Measurements from ENCODE around the gene FAM171A2.
"Not testable (repeated sequence)": the region's sequence is repeated elsewhere in the genome, so short reads cannot be mapped to it uniquely, and the experiment has no call there.

FAM171A2 gene

DNA sequence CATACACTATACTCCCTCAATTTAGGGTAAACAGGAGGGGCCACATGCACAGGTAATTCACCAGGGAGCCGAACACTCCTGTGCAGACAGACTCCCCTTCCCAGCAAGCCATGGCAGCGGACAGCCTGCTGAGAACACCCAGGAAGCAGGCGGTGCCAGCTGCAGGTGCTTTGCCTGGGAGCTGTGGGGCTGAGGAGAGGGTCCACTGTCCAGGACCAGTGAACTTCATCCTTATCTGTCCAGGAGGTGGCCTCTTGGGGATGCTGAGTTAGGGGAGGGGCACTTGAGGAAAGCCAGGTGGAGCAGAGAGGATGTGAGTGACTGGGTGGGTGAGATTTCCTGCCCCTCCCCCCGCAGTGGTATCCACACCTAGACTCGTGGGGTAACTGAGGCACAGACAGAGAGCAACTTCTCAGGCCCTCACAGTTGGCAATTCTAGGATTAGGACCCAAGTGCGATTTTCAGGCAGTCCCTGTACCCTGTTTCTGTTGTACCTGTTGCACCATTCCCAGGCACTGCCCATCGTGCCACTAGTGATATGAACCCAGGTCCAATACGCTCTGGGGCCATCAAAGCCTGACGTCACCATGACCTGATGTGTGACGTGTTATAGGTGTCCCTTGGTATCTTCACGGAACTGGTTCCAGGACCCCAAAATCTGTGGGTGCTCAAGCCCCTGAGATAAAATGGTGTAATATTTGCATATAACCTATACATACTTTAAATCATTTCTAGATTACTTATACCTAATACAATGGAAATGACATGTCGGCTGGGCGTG lies 17.4 kb downstream of the FAM171A2 start:
- in situ Hi-C loops (cut with HindIII; ENCODE audit: low sequenced_read_pairs), result no loop called here
- no peak for DNase-seq (ENCODE audit: low read depth)
- TF ChIP-seq, protein P1, sequence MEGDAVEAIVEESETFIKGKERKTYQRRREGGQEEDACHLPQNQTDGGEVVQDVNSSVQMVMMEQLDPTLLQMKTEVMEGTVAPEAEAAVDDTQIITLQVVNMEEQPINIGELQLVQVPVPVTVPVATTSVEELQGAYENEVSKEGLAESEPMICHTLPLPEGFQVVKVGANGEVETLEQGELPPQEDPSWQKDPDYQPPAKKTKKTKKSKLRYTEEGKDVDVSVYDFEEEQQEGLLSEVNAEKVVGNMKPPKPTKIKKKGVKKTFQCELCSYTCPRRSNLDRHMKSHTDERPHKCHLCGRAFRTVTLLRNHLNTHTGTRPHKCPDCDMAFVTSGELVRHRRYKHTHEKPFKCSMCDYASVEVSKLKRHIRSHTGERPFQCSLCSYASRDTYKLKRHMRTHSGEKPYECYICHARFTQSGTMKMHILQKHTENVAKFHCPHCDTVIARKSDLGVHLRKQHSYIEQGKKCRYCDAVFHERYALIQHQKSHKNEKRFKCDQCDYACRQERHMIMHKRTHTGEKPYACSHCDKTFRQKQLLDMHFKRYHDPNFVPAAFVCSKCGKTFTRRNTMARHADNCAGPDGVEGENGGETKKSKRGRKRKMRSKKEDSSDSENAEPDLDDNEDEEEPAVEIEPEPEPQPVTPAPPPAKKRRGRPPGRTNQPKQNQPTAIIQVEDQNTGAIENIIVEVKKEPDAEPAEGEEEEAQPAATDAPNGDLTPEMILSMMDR (IDR thresholded peaks at IDR 0.05; ENCODE audit: low read depth, low read length, missing control alignments), result no peak
- H3K4me3 ChIP-seq (ENCODE audit: low read depth, low read length), result peak overlapping the region; percentile 64

DNA sequence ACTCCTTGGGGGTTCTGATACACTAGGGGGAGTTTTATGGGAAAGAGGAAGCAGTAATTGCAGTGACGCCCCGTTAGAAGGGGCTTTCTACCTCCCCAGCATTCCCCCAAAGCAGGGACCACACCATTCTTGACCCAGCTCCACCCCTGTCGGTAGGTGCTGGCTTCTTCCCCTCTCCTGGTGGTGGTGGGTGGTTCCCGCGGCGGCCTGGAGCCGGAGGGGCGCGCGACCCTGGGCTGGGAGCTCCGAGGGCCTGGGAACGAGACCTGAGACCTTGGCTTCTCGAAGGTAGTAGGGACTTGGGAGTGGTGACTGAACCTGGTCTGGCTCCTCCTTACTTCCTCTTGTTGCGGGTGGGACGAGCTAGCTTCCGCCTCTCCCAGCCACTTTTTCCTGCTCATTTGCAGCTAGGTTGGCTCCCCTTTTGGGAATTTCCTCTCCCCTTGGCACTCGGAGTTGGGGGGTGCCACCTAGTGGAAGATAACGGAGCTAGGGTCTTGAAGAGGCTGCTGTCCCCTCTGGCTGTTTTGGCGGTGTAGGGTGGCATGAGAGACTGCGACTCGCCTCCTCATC lies 18.1 kb downstream of the FAM171A2 start:
- in situ Hi-C loops (cut with HindIII; ENCODE audit: low sequenced_read_pairs), result no loop called here
- TF ChIP-seq, protein P1 (IDR thresholded peaks at IDR 0.05; ENCODE audit: low read depth, low read length, missing control alignments), result peak; percentile 66
- peak overlapping the region; percentile 64 for H3K4me3 ChIP-seq (ENCODE audit: low read depth, low read length)
- DNase-seq (ENCODE audit: low read depth), result peak; percentile 38

DNA sequence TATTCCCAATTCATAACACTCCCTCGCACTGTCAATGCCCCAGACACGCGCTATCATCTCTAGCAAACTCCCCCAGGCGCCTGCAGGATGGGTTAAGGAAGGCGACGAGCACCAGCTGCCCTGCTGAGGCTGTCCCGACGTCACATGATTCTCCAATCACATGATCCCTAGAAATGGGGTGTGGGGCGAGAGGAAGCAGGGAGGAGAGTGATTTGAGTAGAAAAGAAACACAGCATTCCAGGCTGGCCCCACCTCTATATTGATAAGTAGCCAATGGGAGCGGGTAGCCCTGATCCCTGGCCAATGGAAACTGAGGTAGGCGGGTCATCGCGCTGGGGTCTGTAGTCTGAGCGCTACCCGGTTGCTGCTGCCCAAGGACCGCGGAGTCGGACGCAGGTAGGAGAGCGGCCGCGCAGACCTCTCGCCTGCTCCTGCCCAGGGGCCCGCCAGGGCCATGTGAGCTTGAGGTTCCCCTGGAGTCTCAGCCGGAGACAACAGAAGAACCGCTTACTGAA lies 18.7 kb downstream of the FAM171A2 start, which contains the start of gene GRN:
TSS of gene GRN (plus strand) at position 364 of the 515 bp plus-strand sequence. CDS start 3,863 bp downstream, outside the sequence.
- H3K4me3 ChIP-seq (ENCODE audit: low read depth, low read length), result peak within 1 kb of the TSS; percentile 64
- in situ Hi-C loops (cut with HindIII; ENCODE audit: low sequenced_read_pairs), result no loop called here
- TF ChIP-seq, protein P1 (IDR thresholded peaks at IDR 0.05; ENCODE audit: low read depth, low read length, missing control alignments), result no peak
- peak; percentile 99 for DNase-seq (ENCODE audit: low read depth)

DNA sequence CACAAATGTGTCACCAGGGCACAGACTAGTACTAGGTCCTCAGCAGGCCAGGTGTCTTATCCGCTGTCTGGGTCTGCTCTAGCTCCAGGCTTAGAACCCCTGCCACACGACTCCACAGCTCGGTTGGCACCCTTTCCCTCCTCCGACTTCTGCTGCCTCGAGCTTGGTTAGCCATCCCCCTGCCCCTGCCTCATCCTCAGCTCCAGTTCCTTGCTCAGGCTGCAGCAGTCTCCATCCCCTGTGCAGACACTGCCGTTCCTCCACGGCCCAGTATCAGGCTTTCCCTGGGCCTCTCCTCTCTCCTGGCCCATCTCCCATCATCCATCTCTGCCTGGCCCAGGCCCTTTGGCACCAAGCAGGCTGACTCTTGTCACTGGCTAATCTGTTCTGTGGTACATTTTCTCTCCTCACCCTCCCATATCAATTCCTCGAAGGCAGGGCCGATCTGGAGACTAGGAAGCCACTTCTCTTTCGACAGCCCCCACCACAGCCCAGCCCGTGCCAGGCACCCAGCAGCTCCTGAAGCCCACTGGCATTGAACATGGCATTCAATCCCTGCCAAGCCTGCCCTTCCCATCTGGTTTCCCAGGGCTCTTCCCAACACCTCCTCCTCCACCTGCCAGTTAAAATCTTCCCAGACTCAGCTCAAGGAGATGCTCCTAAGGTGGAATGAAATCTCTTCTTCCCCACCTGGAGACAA lies 20.0 kb downstream of the FAM171A2 start:
- TF ChIP-seq, protein P1 (IDR thresholded peaks at IDR 0.05; ENCODE audit: low read depth, low read length, missing control alignments), result no peak
- in situ Hi-C loops (cut with HindIII; ENCODE audit: low sequenced_read_pairs), result no loop called here
- no peak overlapping the region for H3K4me3 ChIP-seq (ENCODE audit: low read depth, low read length)

DNA sequence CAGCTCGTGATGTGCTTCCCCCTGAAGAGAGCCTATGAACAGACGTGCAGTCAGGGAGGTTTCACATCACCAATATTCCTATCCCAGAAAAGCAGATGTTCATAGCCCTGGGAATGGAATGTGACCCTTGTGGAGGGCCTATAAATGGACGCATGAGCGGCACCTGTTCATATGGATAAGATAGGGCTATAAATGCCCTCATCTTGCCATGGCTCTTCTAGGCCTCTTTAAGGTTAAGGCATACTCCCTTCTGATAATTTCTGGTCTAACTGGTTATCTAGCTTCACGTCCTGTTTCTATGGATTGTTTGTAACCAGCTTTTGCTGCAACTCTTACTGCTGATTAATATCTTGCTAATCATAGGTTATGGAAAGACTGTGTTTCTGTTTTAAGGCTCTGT lies 23.1 kb downstream of the FAM171A2 start:
- DNase-seq (ENCODE audit: low read depth); in situ Hi-C loops (cut with HindIII; ENCODE audit: low sequenced_read_pairs): not testable (repeated sequence)

More for the DNA sequence above, 20.0 kb downstream of the FAM171A2 start:
- no peak for DNase-seq (ENCODE audit: low read depth)

DNA sequence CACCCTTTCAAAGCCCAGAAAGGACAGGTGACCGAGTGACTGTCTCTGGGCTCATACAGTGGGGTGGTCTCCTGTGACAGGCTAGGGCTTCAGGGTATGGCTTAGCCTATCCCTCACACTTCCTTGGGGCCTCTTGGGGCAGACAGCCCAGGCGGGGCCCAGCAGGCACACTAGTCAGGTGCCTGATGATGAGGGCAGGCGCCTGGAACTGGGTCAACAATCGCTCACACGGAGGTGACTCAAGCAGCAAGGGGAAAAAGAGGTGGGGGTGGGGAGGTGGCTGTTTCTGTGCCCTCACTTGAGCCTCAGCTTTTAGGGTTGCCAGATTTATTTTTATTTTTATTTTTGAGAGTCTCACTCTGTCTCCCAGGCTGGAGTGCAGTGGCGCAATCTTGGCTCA lies 25.0 kb downstream of the FAM171A2 start:
- in situ Hi-C loops (cut with HindIII; ENCODE audit: low sequenced_read_pairs), result no loop called here
- no peak for DNase-seq (ENCODE audit: low read depth)
- no peak overlapping the region for H3K4me3 ChIP-seq (ENCODE audit: low read depth, low read length)
- TF ChIP-seq, protein P1 (IDR thresholded peaks at IDR 0.05; ENCODE audit: low read depth, low read length, missing control alignments), result no peak

More for the DNA sequence above, 23.1 kb downstream of the FAM171A2 start:
- H3K4me3 ChIP-seq (ENCODE audit: low read depth, low read length), result not testable (repeated sequence)

Measured in astrocyte of the cerebellum (primary cell).